ELR (cell line): ENCODE data around the gene ANKRD53.

Source experiments
- DNase-seq: peaks from one replicate; pipeline ENCODE4 v3.0.0-alpha.2; 2015; ENCODE audit warnings: low read depth

ANKRD53 gene

GRCh38 chr2:70978341-70979179, at the start of gene ANKRD53:
ANKRD53 (plus strand) TSS chr2:70978630; CDS start chr2:70978646, 16 bp downstream.
- DNase-seq: peak; percentile 43

GRCh38 chr2:70930371-70931329, 47.8 kb upstream of the ANKRD53 start:
- DNase-seq: no peak

GRCh38 chr2:70931376-70932000, 46.9 kb upstream of the ANKRD53 start:
- no peak for DNase-seq

GRCh38 chr2:70932631-70933230, 45.7 kb upstream of the ANKRD53 start:
- no peak for DNase-seq

- no peak for DNase-seq
Observed at GRCh38 chr2:70934981-70935380, 43.4 kb upstream of the ANKRD53 start.

- DNase-seq: no peak
Observed at GRCh38 chr2:70935468-70936164, 42.8 kb upstream of the ANKRD53 start, which contains the start of gene ATP6V1B1. ATP6V1B1 (plus strand) TSS chr2:70935900; CDS start chr2:70935955, 55 bp downstream.

- no peak for DNase-seq
Observed at GRCh38 chr2:70936165-70936978, 42.1 kb upstream of the ANKRD53 start.

- DNase-seq: no peak
Observed at GRCh38 chr2:70936979-70937811, 41.2 kb upstream of the ANKRD53 start.

GRCh38 chr2:70937866-70938585, 40.4 kb upstream of the ANKRD53 start:
- no peak for DNase-seq

- DNase-seq: no peak
Observed at GRCh38 chr2:70938586-70938950, 39.9 kb upstream of the ANKRD53 start.

GRCh38 chr2:70939001-70939838, 39.2 kb upstream of the ANKRD53 start:
- no peak for DNase-seq

GRCh38 chr2:70939839-70940580, 38.4 kb upstream of the ANKRD53 start:
- no peak for DNase-seq

GRCh38 chr2:70941186-70941585, 37.2 kb upstream of the ANKRD53 start:
- DNase-seq: no peak

GRCh38 chr2:70941701-70942100, 36.7 kb upstream of the ANKRD53 start:
- no peak for DNase-seq

GRCh38 chr2:70942396-70943204, 35.8 kb upstream of the ANKRD53 start:
- no peak for DNase-seq

GRCh38 chr2:70943205-70943871, 35.1 kb upstream of the ANKRD53 start:
- DNase-seq: no peak
